ENCODE data around the gene CACNA1C.

Gene CACNA1C

GRCh38 chr12:2543801-2544200 is 491.0 kb downstream of the CACNA1C start:
- DNase-seq, result no peak

GRCh38 chr12:2544230-2544629 is 491.4 kb downstream of the CACNA1C start:
- DNase-seq, result no peak

- DNase-seq, result no peak
Measured at GRCh38 chr12:2547273-2548044, 494.7 kb downstream of the CACNA1C start.

- DNase-seq, result no peak
Measured at GRCh38 chr12:2548081-2548480, 495.3 kb downstream of the CACNA1C start.

GRCh38 chr12:2550561-2551411 is 498.0 kb downstream of the CACNA1C start:
- DNase-seq, result no peak

- no peak for DNase-seq
Measured at GRCh38 chr12:2551412-2551900, 498.7 kb downstream of the CACNA1C start.

- DNase-seq, result no peak
Measured at GRCh38 chr12:2552000-2552756, 499.4 kb downstream of the CACNA1C start.

GRCh38 chr12:2553388-2554126 is 500.8 kb downstream of the CACNA1C start:
- no peak for DNase-seq

GRCh38 chr12:2555487-2556082 is 502.8 kb downstream of the CACNA1C start:
- no peak for DNase-seq

- no peak for DNase-seq
Measured at GRCh38 chr12:2557597-2557996, 504.8 kb downstream of the CACNA1C start.

GRCh38 chr12:2559931-2560330 is 507.1 kb downstream of the CACNA1C start:
- DNase-seq, result no peak

GRCh38 chr12:2560356-2560755 is 507.6 kb downstream of the CACNA1C start:
- DNase-seq, result no peak

- no peak for DNase-seq
Measured at GRCh38 chr12:2561367-2561766, 508.6 kb downstream of the CACNA1C start.

GRCh38 chr12:2562400-2562799 is 509.6 kb downstream of the CACNA1C start:
- DNase-seq, result no peak

GRCh38 chr12:2563709-2564108 is 510.9 kb downstream of the CACNA1C start:
- no peak for DNase-seq

GRCh38 chr12:2566161-2566560 is 513.4 kb downstream of the CACNA1C start:
- no peak for DNase-seq

- no peak for DNase-seq
Measured at GRCh38 chr12:2567711-2568110, 514.9 kb downstream of the CACNA1C start.

GRCh38 chr12:2570562-2570961 is 517.8 kb downstream of the CACNA1C start:
- DNase-seq, result no peak

GRCh38 chr12:2574355-2574935 is 521.7 kb downstream of the CACNA1C start:
- DNase-seq, result no peak

- no peak for DNase-seq
Measured at GRCh38 chr12:2575245-2575644, 522.5 kb downstream of the CACNA1C start.

- no peak for DNase-seq
Measured at GRCh38 chr12:2578211-2578610, 525.4 kb downstream of the CACNA1C start.

- DNase-seq, result no peak
Measured at GRCh38 chr12:2578772-2579171, 526.0 kb downstream of the CACNA1C start.

Measured in NCI-H146 (cell line).